Smooth muscle cell (in vitro differentiated cells): ENCODE measurements around the gene DAPK1. TPM values are rescaled to one million over a fixed set of nuclear protein-coding genes. Genes with fewer than 3 reads are reported as not detected.

ENCODE experiments used
- DNase-seq: peaks from one replicate; lab custom pipeline; 2025; ENCODE audit not compliant: unreplicated experiment; lab: John Stamatoyannopoulos, UW
- H2AFZ ChIP-seq: fragments of 200-600 bp; sonication (generic); 2 replicates; pipeline ENCODE4 v1.6.0; 2016; ENCODE audit warnings: antibody characterized with exemption, low read depth, mild to moderate bottlenecking
- H3F3A ChIP-seq: fragments of 200-600 bp; sonication (generic); 2 replicates; pipeline ENCODE4 v1.6.0; 2017; ENCODE audit warnings: antibody characterized with exemption, low read depth
- H3K27ac ChIP-seq: fragments of 200-600 bp; sonication (generic); 2 replicates; pipeline ENCODE4 v1.5.1; 2016; ENCODE audit warnings: low read depth, mild to moderate bottlenecking
- H3K27me3 ChIP-seq: fragments of 200-600 bp; sonication (generic); 2 replicates; pipeline ENCODE4 v1.6.1; 2016; ENCODE audit warnings: low read depth, mild to moderate bottlenecking
- H3K36me3 ChIP-seq: fragments of 200-600 bp; sonication (generic); 2 replicates; pipeline ENCODE4 v1.5.1; 2016; ENCODE audit warnings: low read depth
- H3K4me1 ChIP-seq: fragments of 200-600 bp; sonication (generic); 2 replicates; pipeline ENCODE4 v1.5.1; 2016; ENCODE audit warnings: low read depth
- H3K4me2 ChIP-seq: fragments of 200-600 bp; sonication (generic); 2 replicates; pipeline ENCODE4 v1.6.0; 2016; ENCODE audit warnings: mild to moderate bottlenecking
- H3K4me3 ChIP-seq: fragments of 200-600 bp; sonication (generic); 2 replicates; pipeline ENCODE4 v1.5.1; 2016; ENCODE audit warnings: mild to moderate bottlenecking
- H3K79me2 ChIP-seq: fragments of 200-600 bp; sonication (generic); 2 replicates; pipeline ENCODE4 v1.6.0; 2016; ENCODE audit warnings: low read depth, mild to moderate bottlenecking
- H3K9ac ChIP-seq: fragments of 200-600 bp; sonication (generic); 2 replicates; pipeline ENCODE4 v1.6.0; 2016; ENCODE audit warnings: low read depth
- H3K9me3 ChIP-seq: fragments of 200-600 bp; sonication (generic); replicated peaks from 2 replicates; pipeline ENCODE4 v1.5.1; 2016; ENCODE audit warnings: low read depth
- H4K20me1 ChIP-seq: fragments of 200-600 bp; sonication (generic); 2 replicates; pipeline ENCODE4 v1.6.0; 2016; ENCODE audit warnings: low read depth
- CTCF ChIP-seq: fragments of 200-600 bp; sonication (generic); IDR thresholded peaks from 2 replicates; pipeline ENCODE4 v1.5.1; 2017; ENCODE audit warnings: borderline replicate concordance, mild to moderate bottlenecking, antibody characterized with exemption; ENCODE audit not compliant: insufficient read depth, poor library complexity, severe bottlenecking
- WGBS: methylation state at CpG from one replicate; pipeline ENCODE4 v1.1.7; 2016; ENCODE audit warnings: low lambda C conversion rate; 5-methylcytosine and 5-hydroxymethylcytosine counted together
- polyA plus RNA-seq: library from polyadenylated mRNA; unstranded; fragments of >200 nt; fragmentation: Nextera tagmentation; extraction: Ambion mirVana; gene quantifications from 2 replicates; pipeline ENCODE4 v1.2.1, GENCODE V29; 2016
- total RNA-seq: library from RNA; depleted of rRNA; stranded (reverse); fragments of >200 nt; gene quantifications from 2 replicates; pipeline ENCODE4 v1.2.3, GENCODE V29; 2014

Gene DAPK1
- total and polyA plus RNA-seq, 2 experiments from 2014 or later: 12.6 to 20.3 TPM

- no peaks in the 10 kb centered on the region for H3K36me3 ChIP-seq
- H3K9me3 ChIP-seq: no peaks in the 10 kb centered on the region
- no peaks in the 10 kb centered on the region for H3F3A ChIP-seq
- 91% methylated on average over 4 of the region's 4 CpGs for WGBS
- no peak overlapping the region for H3K9ac ChIP-seq
- no peaks in the 10 kb centered on the region for H3K79me2 ChIP-seq
- H3K27me3 ChIP-seq: no peaks in the 10 kb centered on the region
- no peaks in the 10 kb centered on the region for H4K20me1 ChIP-seq
- no peaks in the 10 kb centered on the region for H3K4me1 ChIP-seq
- no peak for DNase-seq
- H3K4me2 ChIP-seq: no peak overlapping the region
- H3K27ac ChIP-seq: no peak overlapping the region
- no peak overlapping the region for H3K4me3 ChIP-seq
- TF ChIP-seq CTCF: no peak
- H2AFZ ChIP-seq: no peak overlapping the region
These were observed 184.4 kb downstream of the DAPK1 start for GRCh38 chr9:87682085-87682484.

- no peaks in the 10 kb centered on the region for H4K20me1 ChIP-seq
- no peaks in the 10 kb centered on the region for H3K79me2 ChIP-seq
- no peak overlapping the region for H2AFZ ChIP-seq
- 94% methylated on average over 4 of the region's 4 CpGs for WGBS
- no peaks in the 10 kb centered on the region for H3K4me1 ChIP-seq
- H3K4me3 ChIP-seq: no peak overlapping the region
- H3K27ac ChIP-seq: no peak overlapping the region
- no peak overlapping the region for H3K9ac ChIP-seq
- no peak overlapping the region for H3K4me2 ChIP-seq
- no peaks in the 10 kb centered on the region for H3F3A ChIP-seq
- no peaks in the 10 kb centered on the region for H3K27me3 ChIP-seq
- H3K36me3 ChIP-seq: no peaks in the 10 kb centered on the region
- TF ChIP-seq CTCF: no peak
- no peak for DNase-seq
- no peaks in the 10 kb centered on the region for H3K9me3 ChIP-seq
These were observed 185.0 kb downstream of the DAPK1 start for GRCh38 chr9:87682618-87683017.

- Histone ChIP-seq H3K79me2 (no peaks in the 10 kb centered on the region), H3K9ac (no peak overlapping the region), H3K4me2 (no peak overlapping the region), H3K27ac (no peak overlapping the region), H2AFZ (no peak overlapping the region), H4K20me1 (no peaks in the 10 kb centered on the region), H3K36me3 (no peaks in the 10 kb centered on the region), H3K9me3 (no peaks in the 10 kb centered on the region), H3K4me3 (no peak overlapping the region), H3F3A (no peaks in the 10 kb centered on the region), H3K4me1 (no peaks in the 10 kb centered on the region), H3K27me3 (no peaks in the 10 kb centered on the region)
- no peak for TF ChIP-seq CTCF
- 86% methylated on average over 24 of the region's 24 CpGs for WGBS
- no peak for DNase-seq
These were observed 186.3 kb downstream of the DAPK1 start for GRCh38 chr9:87683751-87684626.
